ENCODE measurements around the gene CTXN1.
"Not testable (repeated sequence)": the region's sequence is repeated elsewhere in the genome, so short reads cannot be mapped to it uniquely, and the experiment has no call there.

The CTXN1 gene

GRCh38 chr19:7924651-7925170, 1.2 kb downstream of the CTXN1 start:
- no peak for DNase-seq

GRCh38 chr19:7924241-7924640, 1.7 kb downstream of the CTXN1 start:
- no peak for DNase-seq

GRCh38 chr19:7923295-7924191, 2.4 kb downstream of the CTXN1 start:
- DNase-seq: no peak

GRCh38 chr19:7922836-7923195, 3.1 kb downstream of the CTXN1 start:
- no peak for DNase-seq

- no peak for DNase-seq
These were observed 3.7 kb downstream of the CTXN1 start for GRCh38 chr19:7921967-7922835.

DNA sequence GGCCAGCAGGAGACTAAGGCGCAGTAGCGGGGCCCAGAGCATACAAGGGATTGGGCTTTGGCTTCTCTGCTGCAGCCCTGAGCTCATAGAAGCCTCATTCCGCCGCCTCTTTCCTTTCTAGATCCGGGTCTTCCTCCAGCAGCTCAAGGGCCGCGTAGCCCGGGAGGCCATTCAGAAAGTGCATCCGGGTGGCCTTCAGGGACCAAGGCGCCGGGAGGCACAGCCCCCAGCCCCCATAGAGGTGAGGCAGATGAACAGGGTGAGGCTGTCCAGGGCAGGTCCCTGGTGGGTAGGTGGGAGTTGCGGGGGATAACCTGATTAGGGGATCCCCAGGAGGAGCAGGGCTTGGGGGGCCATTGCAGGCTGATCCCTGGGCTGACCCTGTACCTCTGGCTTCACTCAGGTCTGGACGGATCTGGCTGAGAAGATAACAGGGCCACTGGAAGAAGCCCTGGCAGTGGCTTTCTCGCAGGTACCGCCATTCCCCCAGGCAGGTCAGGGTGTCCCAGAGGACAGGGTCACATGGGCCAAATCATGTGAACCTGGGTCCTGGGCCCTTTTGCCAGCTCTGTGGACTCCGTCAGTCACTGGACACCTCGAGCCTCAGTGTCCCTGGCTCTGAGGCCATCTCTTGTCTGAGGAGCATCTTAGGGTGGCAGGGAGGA, 4.5 kb downstream of the CTXN1 start:
- no peak for DNase-seq

DNA sequence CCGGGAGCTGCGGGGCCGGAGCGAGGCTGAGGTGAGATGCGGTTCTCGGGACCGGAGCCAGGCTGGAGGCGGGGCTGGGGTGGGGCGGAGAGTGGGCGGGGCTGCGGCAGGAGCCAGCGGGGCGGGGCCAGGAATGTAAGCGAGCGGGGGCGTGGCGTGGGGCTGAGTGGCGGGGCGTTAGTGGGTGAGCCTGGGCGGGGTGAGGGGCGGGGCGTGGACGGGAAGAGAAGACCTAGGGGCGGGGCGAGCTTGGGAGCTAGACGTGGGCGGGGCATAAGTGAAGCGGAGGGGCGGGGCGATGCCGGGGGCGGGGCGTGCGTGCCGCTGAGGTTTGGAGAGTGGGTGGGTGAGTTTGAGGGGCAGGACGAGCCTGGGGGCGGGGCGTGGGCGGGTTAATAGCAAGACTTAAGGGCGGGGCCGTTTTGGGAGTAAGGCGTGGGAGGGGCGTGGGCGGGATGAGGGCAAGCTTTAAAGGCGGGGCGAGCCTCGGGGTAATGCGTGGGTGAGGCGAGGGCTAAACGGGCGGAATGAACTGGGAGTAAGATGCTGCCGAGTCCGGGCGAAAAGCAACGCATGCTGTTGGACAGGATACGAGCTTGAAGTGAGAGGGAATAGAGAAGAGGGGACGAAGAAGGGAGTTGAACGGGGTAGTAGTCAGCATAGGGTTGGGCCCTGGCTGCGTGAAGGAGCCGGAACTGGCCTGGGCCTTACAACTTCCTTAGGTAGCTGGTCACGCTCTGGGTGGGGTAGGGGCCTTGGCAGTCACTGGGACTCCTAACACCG, 5.2 kb downstream of the CTXN1 start:
- peak; percentile 100 for DNase-seq

- peak; percentile 95 for DNase-seq
These were observed 6.1 kb downstream of the CTXN1 start, which contains the start of gene SNAPC2 for GRCh38 chr19:7919610-7920518. Gene SNAPC2, plus strand, starts transcription at chr19:7920338. Its CDS starts 29 bp downstream, at chr19:7920367.

- DNase-seq: no peak
These were observed 7.1 kb downstream of the CTXN1 start for GRCh38 chr19:7918615-7919421.

GRCh38 chr19:7918062-7918614, 7.8 kb downstream of the CTXN1 start:
- not testable (repeated sequence) for DNase-seq

DNA sequence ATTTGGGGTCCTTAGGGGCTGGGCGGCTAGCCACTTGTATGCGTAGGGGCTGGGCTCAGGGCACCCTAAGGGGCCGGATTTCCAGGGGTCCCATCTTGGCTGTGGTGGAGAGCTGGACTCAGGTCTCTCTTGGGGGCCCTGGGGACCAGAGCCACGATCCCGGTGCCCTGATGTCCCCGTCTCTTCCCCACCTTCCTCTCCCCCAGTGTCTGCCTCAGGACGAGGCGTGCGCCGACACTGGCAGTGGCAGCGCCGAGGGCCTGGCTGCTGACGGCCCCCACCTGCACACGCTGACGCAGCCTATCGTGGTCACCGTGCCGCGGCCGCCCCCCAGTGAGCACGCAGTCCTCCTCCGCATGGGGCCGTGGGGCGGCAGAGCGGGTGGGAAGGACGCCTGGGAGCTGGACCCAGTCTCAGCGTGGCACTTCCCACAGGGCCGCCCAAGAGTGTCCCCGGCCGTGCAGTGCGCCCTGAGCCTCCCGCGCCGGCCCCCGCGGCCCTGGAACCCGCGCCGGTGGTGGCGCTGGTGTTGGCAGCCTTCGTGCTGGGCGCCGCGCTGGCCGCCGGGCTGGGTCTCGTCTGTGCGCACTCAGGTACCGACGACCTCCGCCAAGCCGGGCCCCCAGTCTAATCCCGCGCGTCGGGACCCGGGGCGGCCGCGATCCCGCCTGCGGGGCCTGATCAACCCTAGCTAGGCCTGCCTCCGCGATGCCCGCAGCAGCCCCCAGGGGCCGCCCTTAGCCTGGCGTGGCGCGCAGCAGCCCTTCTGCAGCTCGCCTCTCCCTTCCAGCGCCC, 8.5 kb downstream of the CTXN1 start:
- DNase-seq: peak; percentile 60

GRCh38 chr19:7916955-7917266, 9.0 kb downstream of the CTXN1 start:
- no peak for DNase-seq

GRCh38 chr19:7916103-7916954, 9.6 kb downstream of the CTXN1 start:
- DNase-seq: peak; percentile 53

- no peak for DNase-seq
These were observed 10.5 kb downstream of the CTXN1 start for GRCh38 chr19:7915250-7916102.

- DNase-seq: no peak
These were observed 11.3 kb downstream of the CTXN1 start, which contains the start of gene TGFBR3L for GRCh38 chr19:7914598-7915045. Gene TGFBR3L, plus strand, starts transcription at chr19:7914830.

DNA sequence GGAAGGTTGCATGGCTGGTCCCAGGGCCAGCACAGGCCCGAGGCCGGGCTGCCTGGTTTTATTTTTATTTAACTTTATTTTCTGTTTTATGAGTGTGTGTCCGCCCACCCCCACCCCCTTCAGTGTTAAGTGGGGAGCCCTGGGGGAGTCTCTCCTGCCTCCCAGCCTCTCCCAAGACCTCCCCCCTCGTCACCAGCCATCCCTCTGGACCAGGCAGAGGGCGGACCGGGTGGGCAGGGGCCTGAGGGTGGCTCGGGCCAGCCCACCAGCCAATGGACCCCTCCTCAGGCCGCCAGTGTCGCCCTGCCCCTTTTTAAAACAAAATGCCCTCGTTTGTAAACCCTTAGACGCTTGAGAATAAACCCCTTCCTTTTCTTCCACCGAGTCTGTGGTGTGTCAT, 11.8 kb downstream of the CTXN1 start:
- DNase-seq: no peak

GRCh38 chr19:7913652-7914051, 12.3 kb downstream of the CTXN1 start:
- DNase-seq: no peak
